ENCODE results near the gene TMEM50B. TPM values are rescaled to one million over a fixed set of nuclear protein-coding genes. Genes with fewer than 3 reads are reported as not detected.
"Not testable (repeated sequence)": the region's sequence is repeated elsewhere in the genome, so short reads cannot be mapped to it uniquely, and the experiment has no call there.

TMEM50B gene
- total RNA-seq, 1 experiment from 2014 or later = 34.9 TPM

- no peak for DNase-seq (ENCODE audit: low read depth)
Measured at GRCh38 chr21:33478182-33478581, 1.6 kb downstream of the TMEM50B start.

- DNase-seq (ENCODE audit: low read depth) = no peak
Measured at GRCh38 chr21:33477066-33477465, 2.7 kb downstream of the TMEM50B start.

GRCh38 chr21:33473344-33473743 is 6.4 kb downstream of the TMEM50B start:
- no peak for DNase-seq (ENCODE audit: low read depth)

GRCh38 chr21:33470701-33471100 is 9.1 kb downstream of the TMEM50B start:
- no peak for DNase-seq (ENCODE audit: low read depth)

- not testable (repeated sequence) for DNase-seq (ENCODE audit: low read depth)
Measured at GRCh38 chr21:33469183-33469582, 10.6 kb downstream of the TMEM50B start.

- no peak for DNase-seq (ENCODE audit: low read depth)
Measured at GRCh38 chr21:33461538-33462250, 18.1 kb downstream of the TMEM50B start.

GRCh38 chr21:33458861-33459260 is 20.9 kb downstream of the TMEM50B start:
- DNase-seq (ENCODE audit: low read depth) = no peak

- no peak for DNase-seq (ENCODE audit: low read depth)
Measured at GRCh38 chr21:33455686-33456446, 23.9 kb downstream of the TMEM50B start.

GRCh38 chr21:33452362-33452761 is 27.4 kb downstream of the TMEM50B start:
- DNase-seq (ENCODE audit: low read depth) = no peak

GRCh38 chr21:33451634-33452071 is 28.1 kb downstream of the TMEM50B start:
- no peak for DNase-seq (ENCODE audit: low read depth)

GRCh38 chr21:33449616-33450015 is 30.2 kb downstream of the TMEM50B start:
- no peak for DNase-seq (ENCODE audit: low read depth)

GRCh38 chr21:33446620-33447019 is 33.2 kb downstream of the TMEM50B start:
- DNase-seq (ENCODE audit: low read depth) = not testable (repeated sequence)

GRCh38 chr21:33444499-33444898 is 35.3 kb downstream of the TMEM50B start:
- DNase-seq (ENCODE audit: low read depth) = no peak

- DNase-seq (ENCODE audit: low read depth) = no peak
Measured at GRCh38 chr21:33443194-33443593, 36.6 kb downstream of the TMEM50B start.

GRCh38 chr21:33441489-33442477 is 38.0 kb downstream of the TMEM50B start:
- peak; percentile 89 for DNase-seq (ENCODE audit: low read depth)

- DNase-seq (ENCODE audit: low read depth) = no peak
Measured at GRCh38 chr21:33437140-33437539, 42.6 kb downstream of the TMEM50B start.

GRCh38 chr21:33434770-33435360 is 44.9 kb downstream of the TMEM50B start:
- DNase-seq (ENCODE audit: low read depth) = peak; percentile 74

- no peak for DNase-seq (ENCODE audit: low read depth)
Measured at GRCh38 chr21:33433425-33434114, 46.2 kb downstream of the TMEM50B start.

- no peak for DNase-seq (ENCODE audit: low read depth)
Measured at GRCh38 chr21:33433001-33433400, 46.8 kb downstream of the TMEM50B start.

- DNase-seq (ENCODE audit: low read depth) = no peak
Measured at GRCh38 chr21:33432496-33432895, 47.3 kb downstream of the TMEM50B start.

- no peak for DNase-seq (ENCODE audit: low read depth)
Measured at GRCh38 chr21:33430858-33431257, 48.9 kb downstream of the TMEM50B start.

Measured in Daoy (cell line).